T-helper 17 cell (primary cell): ENCODE measurements around the gene DMAC1. TPM values are rescaled to one million over a fixed set of nuclear protein-coding genes. Genes with fewer than 3 reads are reported as not detected.
A peak's percentile ranks its signal among the peaks of the same experiment; 100 is the strongest.

Source experiments
- ATAC-seq: fragments of 150-1000 bp; cut with Tn5 transposase; 2 replicates; pipeline ENCODE4 v1.10.0; 2021; ENCODE audit warnings: mild to moderate bottlenecking, moderate library complexity
- DNase-seq, 3 donors: peaks; one replicate each; pipeline versions ENCODE4 v3.0.0 to v3.0.0-alpha.2; 2020 to 2021
- H3K9me3 ChIP-seq: one replicate; pipeline ENCODE4 v1.7.0; 2013; ENCODE audit warnings: low read length, mild to moderate bottlenecking; ENCODE audit not compliant: control insufficient read depth, poor library complexity, severe bottlenecking
- H3K27ac Mint-ChIP-seq: one replicate; pipeline ENCODE4 v1.8.0; 2022; ENCODE audit warnings: mild to moderate bottlenecking, moderate library complexity, mixed read lengths
- H3K27me3 Mint-ChIP-seq: one replicate; pipeline ENCODE4 v1.8.0; 2022; ENCODE audit warnings: mixed read lengths
- H3K36me3 Mint-ChIP-seq: one replicate; pipeline ENCODE4 v1.8.0; 2022; ENCODE audit warnings: low read depth, mixed read lengths
- H3K4me1 Mint-ChIP-seq: one replicate; pipeline ENCODE4 v1.8.0; 2022; ENCODE audit warnings: mild to moderate bottlenecking, mixed read lengths
- H3K4me3 Mint-ChIP-seq: one replicate; pipeline ENCODE4 v1.8.0; 2022; ENCODE audit warnings: mild to moderate bottlenecking, moderate library complexity, mixed read lengths
- total RNA-seq, 4 donors: library from RNA in 2 of 4; stranded (reverse) in 2 of 4; gene quantifications; one replicate each; pipeline ENCODE4 v1.2.3 and lab custom pipeline; 2022 to 2026

The DMAC1 gene, protein sequence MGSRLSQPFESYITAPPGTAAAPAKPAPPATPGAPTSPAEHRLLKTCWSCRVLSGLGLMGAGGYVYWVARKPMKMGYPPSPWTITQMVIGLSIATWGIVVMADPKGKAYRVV
- total RNA-seq: 10 to 100 TPM; 19.3 to 25.3 TPM
- 21.0 to 31.6 reads per million in 2 donors for total RNA-seq (lab: John Stamatoyannopoulos, UW)

GRCh38 chr9:7799234-7799943, at the start of gene DMAC1:
TSS of gene DMAC1 (minus strand) at chr9:7799778. CDS start at chr9:7799734, 44 bp downstream.
- peak within 1 kb of the TSS; percentile 92 for H3K4me3 Mint-ChIP-seq
- H3K9me3 ChIP-seq: no peaks in the 10 kb centered on the region
- ATAC-seq (peak; percentile 94), DNase-seq (peak; percentile 46 to 48 (median 48))
- H3K4me1 Mint-ChIP-seq: peaks cover 9% of the 10 kb centered on the region
- no peaks in the 10 kb centered on the region for H3K27me3 Mint-ChIP-seq
- no peaks in the 10 kb centered on the region for H3K36me3 Mint-ChIP-seq
- H3K27ac Mint-ChIP-seq: peak within 1 kb of the TSS; percentile 92

DNA sequence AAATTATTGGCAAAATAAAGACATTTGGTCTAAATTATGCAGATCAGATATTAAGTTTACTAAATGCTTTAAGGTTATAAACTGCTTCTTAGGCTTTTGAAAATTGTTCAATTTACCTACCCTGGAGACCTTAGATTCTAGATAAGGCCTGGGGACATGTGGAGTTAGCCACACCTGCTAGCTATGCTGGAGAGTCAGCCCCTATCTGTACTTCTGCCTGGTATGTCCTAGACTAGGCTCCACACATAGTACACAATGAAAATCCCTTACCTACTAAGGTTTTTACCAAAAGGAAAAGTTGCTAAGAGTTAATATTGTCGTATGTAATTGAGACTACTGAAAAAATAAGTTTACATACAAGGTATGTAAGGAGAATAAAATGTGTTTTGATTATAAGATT, 49.8 kb upstream of the DMAC1 start:
- H3K9me3 ChIP-seq: no peaks in the 10 kb centered on the region
- no peak for DNase-seq
- no peak overlapping the region for H3K27ac Mint-ChIP-seq
- ATAC-seq: no peak
- no peaks in the 10 kb centered on the region for H3K36me3 Mint-ChIP-seq
- no peak overlapping the region for H3K4me3 Mint-ChIP-seq
- no peaks in the 10 kb centered on the region for H3K27me3 Mint-ChIP-seq
- peaks cover under 1% of the 10 kb centered on the region for H3K4me1 Mint-ChIP-seq

DNA sequence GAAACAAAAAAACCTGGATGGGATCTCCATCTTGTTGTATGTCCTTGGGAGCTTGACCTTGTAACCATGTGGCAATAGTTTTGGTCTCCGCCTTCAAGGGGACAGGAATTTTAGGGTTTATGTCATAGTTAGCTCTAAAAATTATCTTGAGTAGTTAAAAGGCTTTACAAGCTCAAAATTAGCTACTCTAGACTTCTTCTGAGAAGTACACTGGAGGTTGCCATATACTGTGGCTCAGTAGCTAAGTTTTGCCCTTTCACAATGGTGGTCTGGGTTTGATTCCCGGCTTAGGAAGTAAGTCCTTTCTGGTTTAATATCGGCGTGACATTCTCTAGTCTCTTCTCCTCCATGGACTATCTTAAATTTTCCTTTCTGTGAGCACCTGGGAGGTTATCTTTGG, 48.9 kb upstream of the DMAC1 start:
- Mint-ChIP-seq H3K4me1 (peaks cover 7% of the 10 kb centered on the region), H3K27me3 (no peaks in the 10 kb centered on the region), H3K4me3 (no peak overlapping the region), H3K36me3 (no peaks in the 10 kb centered on the region), H3K27ac (no peak overlapping the region)
- DNase-seq (no peak), ATAC-seq (no peak)
- H3K9me3 ChIP-seq: no peaks in the 10 kb centered on the region

DNA sequence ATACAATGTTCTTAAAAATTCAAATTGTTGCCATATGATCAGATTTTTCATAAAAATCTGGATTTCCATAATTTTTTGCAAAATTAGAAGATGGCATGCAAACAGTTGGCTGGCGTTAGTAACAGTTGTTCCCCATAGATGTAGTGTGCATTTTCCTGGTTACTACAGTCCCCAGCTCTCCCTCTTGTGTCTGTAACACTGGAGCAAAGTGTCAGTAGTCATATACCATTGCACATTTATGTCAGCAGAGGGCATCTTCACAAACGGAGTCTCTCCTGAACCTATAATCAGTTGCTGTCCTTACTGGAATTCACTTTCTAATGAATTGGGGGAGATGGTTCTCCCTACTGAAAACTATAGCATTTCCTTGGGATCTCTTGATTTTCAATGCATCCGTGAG, 44.7 kb upstream of the DMAC1 start:
- no peaks in the 10 kb centered on the region for H3K27me3 Mint-ChIP-seq

DNA sequence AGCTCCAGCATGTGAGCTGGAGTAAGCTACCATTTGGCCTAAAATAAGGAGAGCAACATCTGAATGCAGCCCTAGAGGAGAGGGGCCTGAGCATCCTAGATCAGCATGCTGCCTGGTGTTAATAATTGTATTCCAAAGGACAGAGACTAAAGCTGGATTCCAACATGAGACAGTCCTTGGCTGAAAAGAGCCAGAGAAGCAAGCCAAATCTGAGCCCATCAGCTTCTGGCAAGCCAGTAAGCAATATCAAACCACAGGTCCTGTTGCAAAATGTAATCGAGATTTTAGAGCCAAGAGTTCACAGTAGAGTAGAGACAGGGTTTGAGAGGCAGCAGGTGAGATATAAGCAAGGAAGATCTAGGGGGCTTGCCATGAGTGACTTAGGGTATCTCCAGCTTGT, 42.3 kb upstream of the DMAC1 start:
- peaks cover 7% of the 10 kb centered on the region for H3K4me1 Mint-ChIP-seq
- DNase-seq (no peak), ATAC-seq (no peak)
- no peak overlapping the region for H3K4me3 Mint-ChIP-seq
- no peaks in the 10 kb centered on the region for H3K27me3 Mint-ChIP-seq
- H3K27ac Mint-ChIP-seq: no peak overlapping the region
- no peaks in the 10 kb centered on the region for H3K9me3 ChIP-seq
- no peaks in the 10 kb centered on the region for H3K36me3 Mint-ChIP-seq

More for the DNA sequence above, 44.7 kb upstream of the DMAC1 start:
- ATAC-seq (peak; percentile 65), DNase-seq (no peak)
- Mint-ChIP-seq H3K27ac (no peak overlapping the region), H3K36me3 (no peaks in the 10 kb centered on the region), H3K4me3 (no peak overlapping the region), H3K4me1 (peaks cover 7% of the 10 kb centered on the region)
- no peaks in the 10 kb centered on the region for H3K9me3 ChIP-seq

GRCh38 chr9:7834531-7834930, 35.0 kb upstream of the DMAC1 start:
- Mint-ChIP-seq H3K27ac (no peak overlapping the region), H3K4me3 (no peak overlapping the region), H3K4me1 (no peaks in the 10 kb centered on the region), H3K27me3 (no peaks in the 10 kb centered on the region), H3K36me3 (no peaks in the 10 kb centered on the region)
- DNase-seq (no peak), ATAC-seq (no peak)
- no peaks in the 10 kb centered on the region for H3K9me3 ChIP-seq

DNA sequence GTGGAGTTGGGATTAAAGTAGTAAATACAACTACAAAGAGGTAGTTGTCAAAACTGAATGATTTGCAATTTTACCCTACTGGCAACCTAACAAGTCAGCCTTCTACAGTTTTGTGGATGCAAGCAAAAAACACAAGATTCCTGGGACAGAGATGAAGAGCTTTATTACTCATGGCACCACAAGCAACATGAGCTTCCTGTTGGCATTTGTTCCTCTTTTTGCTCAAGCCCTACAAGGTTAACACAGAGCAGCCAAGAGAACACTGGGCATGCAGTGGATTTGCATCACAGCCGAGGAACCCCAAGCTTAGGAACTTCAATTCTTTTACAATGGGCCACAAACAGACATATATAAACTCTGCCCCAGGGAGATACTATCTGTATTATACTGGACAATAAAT, 28.8 kb upstream of the DMAC1 start:
- H3K4me3 Mint-ChIP-seq: no peak overlapping the region
- H3K27me3 Mint-ChIP-seq: no peaks in the 10 kb centered on the region

DNA sequence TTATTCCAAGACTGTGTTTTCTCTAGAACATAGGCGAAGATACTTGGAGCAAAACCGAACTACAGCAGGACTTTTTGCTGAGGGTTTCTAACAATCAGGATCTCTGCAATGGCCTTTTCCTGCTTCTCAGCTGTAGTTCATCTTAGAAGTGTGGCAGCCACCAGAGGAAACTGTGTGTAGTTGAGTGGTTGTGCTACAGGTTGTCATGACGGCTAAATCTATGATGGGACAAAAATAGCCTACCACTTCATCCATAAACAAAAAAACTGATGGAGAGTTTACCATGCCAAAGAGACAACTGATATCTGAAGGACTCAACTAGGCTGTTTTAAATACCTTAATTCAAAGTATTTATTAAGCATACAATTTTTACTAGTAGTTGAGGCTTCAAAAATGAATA, 28.2 kb upstream of the DMAC1 start:
- H3K9me3 ChIP-seq: no peaks in the 10 kb centered on the region
- Mint-ChIP-seq H3K27me3 (no peaks in the 10 kb centered on the region), H3K36me3 (peaks cover 2% of the 10 kb centered on the region), H3K27ac (no peak overlapping the region), H3K4me1 (no peaks in the 10 kb centered on the region), H3K4me3 (no peak overlapping the region)
- ATAC-seq (no peak), DNase-seq (no peak)

More for the DNA sequence above, 28.8 kb upstream of the DMAC1 start:
- peaks cover 2% of the 10 kb centered on the region for H3K36me3 Mint-ChIP-seq
- DNase-seq: no peak
- H3K27ac Mint-ChIP-seq: no peak overlapping the region
- no peak for ATAC-seq
- H3K9me3 ChIP-seq: no peaks in the 10 kb centered on the region
- no peaks in the 10 kb centered on the region for H3K4me1 Mint-ChIP-seq

GRCh38 chr9:7827056-7827455, 27.5 kb upstream of the DMAC1 start:
- no peak for DNase-seq
- Mint-ChIP-seq H3K27ac (no peak overlapping the region), H3K27me3 (no peaks in the 10 kb centered on the region), H3K36me3 (peaks cover 2% of the 10 kb centered on the region), H3K4me1 (no peaks in the 10 kb centered on the region), H3K4me3 (no peak overlapping the region)
- no peaks in the 10 kb centered on the region for H3K9me3 ChIP-seq
- no peak for ATAC-seq

GRCh38 chr9:7823651-7824050, 24.1 kb upstream of the DMAC1 start:
- ATAC-seq: no peak

DNA sequence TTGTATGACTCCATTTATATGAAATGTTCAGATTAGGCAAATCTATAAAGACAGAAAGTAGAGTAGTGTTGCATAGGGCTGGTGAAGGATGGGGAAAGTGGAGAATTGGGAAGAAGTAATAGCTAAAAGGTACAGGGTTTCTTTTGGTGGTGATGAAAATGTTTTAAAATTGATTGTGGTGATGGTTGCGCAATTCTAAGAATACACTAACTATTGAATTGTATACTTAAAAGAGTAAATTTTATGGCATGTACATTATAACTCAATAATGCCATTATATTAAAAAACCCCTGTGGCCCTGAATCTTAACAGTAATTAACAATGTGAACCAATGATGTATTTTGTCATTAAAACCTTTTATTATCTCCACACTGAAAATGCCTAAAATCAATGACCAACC, 20.4 kb upstream of the DMAC1 start:
- no peak for DNase-seq

More at GRCh38 chr9:7823651-7824050, 24.1 kb upstream of the DMAC1 start:
- DNase-seq: no peak
- H3K9me3 ChIP-seq: no peaks in the 10 kb centered on the region
- Mint-ChIP-seq H3K4me3 (no peak overlapping the region), H3K36me3 (peaks cover 2% of the 10 kb centered on the region), H3K27ac (no peak overlapping the region), H3K4me1 (no peaks in the 10 kb centered on the region), H3K27me3 (no peaks in the 10 kb centered on the region)

GRCh38 chr9:7816021-7816420, 16.4 kb upstream of the DMAC1 start:
- DNase-seq: no peak
- H3K4me1 Mint-ChIP-seq: no peaks in the 10 kb centered on the region
- no peak for ATAC-seq
- H3K27me3 Mint-ChIP-seq: no peaks in the 10 kb centered on the region
- no peak overlapping the region for H3K4me3 Mint-ChIP-seq
- H3K36me3 Mint-ChIP-seq: no peaks in the 10 kb centered on the region
- H3K9me3 ChIP-seq: no peaks in the 10 kb centered on the region
- no peak overlapping the region for H3K27ac Mint-ChIP-seq

More for the DNA sequence above, 20.4 kb upstream of the DMAC1 start:
- Mint-ChIP-seq H3K4me3 (no peak overlapping the region), H3K27me3 (no peaks in the 10 kb centered on the region), H3K36me3 (peaks cover 2% of the 10 kb centered on the region), H3K27ac (no peak overlapping the region), H3K4me1 (no peaks in the 10 kb centered on the region)
- ATAC-seq: no peak
- no peaks in the 10 kb centered on the region for H3K9me3 ChIP-seq

GRCh38 chr9:7813030-7813429, 13.5 kb upstream of the DMAC1 start:
- Mint-ChIP-seq H3K4me1 (peaks cover 2% of the 10 kb centered on the region), H3K4me3 (no peak overlapping the region), H3K27ac (no peak overlapping the region), H3K36me3 (peaks cover 3% of the 10 kb centered on the region), H3K27me3 (peaks cover 16% of the 10 kb centered on the region)
- DNase-seq: no peak
- H3K9me3 ChIP-seq: no peaks in the 10 kb centered on the region
- ATAC-seq: no peak

GRCh38 chr9:7811677-7812076, 12.1 kb upstream of the DMAC1 start:
- H3K9me3 ChIP-seq: no peaks in the 10 kb centered on the region
- Mint-ChIP-seq H3K27ac (no peak overlapping the region), H3K27me3 (peaks cover 19% of the 10 kb centered on the region), H3K36me3 (peaks cover 5% of the 10 kb centered on the region), H3K4me3 (no peak overlapping the region), H3K4me1 (peaks cover 2% of the 10 kb centered on the region)
- no peak for ATAC-seq
- no peak for DNase-seq
